ENCODE data around the gene MYG1. TPM values are rescaled to one million over a fixed set of nuclear protein-coding genes. Genes with fewer than 3 reads are reported as not detected.

Gene MYG1
- total RNA-seq, 1 donor from 2014 or later = 48.8 TPM

DNA sequence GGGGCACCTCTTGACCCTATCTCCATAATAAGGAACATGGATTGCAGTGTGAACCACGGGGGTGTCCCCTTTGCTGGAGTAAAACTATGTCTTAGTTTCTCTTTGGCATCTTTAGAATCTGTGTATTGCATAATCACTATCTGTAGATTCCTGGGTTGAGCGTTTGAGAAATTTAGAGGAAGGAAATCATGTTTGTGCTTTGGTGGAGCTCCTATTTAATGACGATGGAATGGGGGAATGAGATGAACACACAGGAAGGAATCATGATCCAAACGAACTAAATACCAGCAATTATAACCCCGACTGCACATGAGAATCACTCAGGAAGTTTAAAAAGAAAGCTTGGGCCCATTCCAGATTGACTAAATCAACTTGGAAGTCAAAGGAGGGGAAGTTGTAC lies 1.3 kb upstream of the MYG1 start:
- no peak for DNase-seq (ENCODE audit: low spot score)
- Histone ChIP-seq H3K9ac (no peak overlapping the region), H3K4me2 (no peak overlapping the region), H3K36me3 (peaks cover 4% of the 10 kb centered on the region), H3K79me2 (ENCODE audit: low read depth) (peaks cover 60% of the 10 kb centered on the region), H3K4me1 (peaks cover 19% of the 10 kb centered on the region), H3K27me3 (no peaks in the 10 kb centered on the region), H3K9me3 (ENCODE audit: low read depth) (no peaks in the 10 kb centered on the region), H3F3A (ENCODE audit: low read depth) (peaks cover 64% of the 10 kb centered on the region), H3K27ac (no peak overlapping the region), H3K4me3 (no peak overlapping the region), H2AFZ (replicated peaks) (no peak overlapping the region), H4K20me1 (ENCODE audit: low read depth) (peaks cover 3% of the 10 kb centered on the region)
- Mint-ChIP-seq H3K4me1 (peaks cover 51% of the 10 kb centered on the region), H3K4me3 (peak overlapping the region; percentile 73), H3K36me3 (peaks cover 30% of the 10 kb centered on the region), H3K9me3 (no peaks in the 10 kb centered on the region), H3K27ac (no peak overlapping the region), H3K27me3 (ENCODE audit: insufficient read depth, low read depth) (peaks cover 11% of the 10 kb centered on the region)
- TF ChIP-seq CTCF (IDR thresholded peaks at IDR 0.05) = no peak
- no peak for TF ChIP-seq EZH2phosphoT487 (IDR thresholded peaks at IDR 0.05)
- no peak for TF ChIP-seq EZH2 (IDR thresholded peaks at IDR 0.05)

DNA sequence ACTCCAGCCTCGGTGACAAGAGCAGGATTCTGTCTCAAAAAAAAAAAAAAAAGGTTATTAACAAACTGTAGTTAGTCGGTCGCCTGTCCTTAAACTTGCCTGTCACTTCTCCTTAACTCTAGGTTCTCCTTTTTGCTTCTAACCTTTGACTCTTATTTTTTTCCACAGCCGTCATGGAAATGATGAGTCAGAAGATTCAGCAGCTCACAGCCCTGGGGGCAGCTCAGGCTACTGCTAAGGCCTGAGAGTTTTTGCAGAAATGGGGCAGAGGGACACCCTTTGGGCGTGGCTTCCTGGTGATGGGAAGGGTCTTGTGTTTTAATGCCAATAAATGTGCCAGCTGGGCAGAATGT lies 418 bp upstream of the MYG1 start:
- Mint-ChIP-seq H3K36me3 (peaks cover 26% of the 10 kb centered on the region), H3K4me1 (peaks cover 50% of the 10 kb centered on the region), H3K27me3 (ENCODE audit: insufficient read depth, low read depth) (peaks cover 11% of the 10 kb centered on the region), H3K27ac (no peak overlapping the region), H3K4me3 (peak overlapping the region; percentile 99), H3K9me3 (no peaks in the 10 kb centered on the region)
- peaks cover 3% of the 10 kb centered on the region for H4K20me1 ChIP-seq (ENCODE audit: low read depth)
- no peak overlapping the region for H3K27ac ChIP-seq
- H3K9me3 ChIP-seq (ENCODE audit: low read depth) = no peaks in the 10 kb centered on the region
- H3K4me3 ChIP-seq = peak overlapping the region; percentile 85
- peaks cover 19% of the 10 kb centered on the region for H3K4me1 ChIP-seq
- no peak for TF ChIP-seq CTCF (IDR thresholded peaks at IDR 0.05)
- TF ChIP-seq EZH2 (IDR thresholded peaks at IDR 0.05) = no peak
- no peak for TF ChIP-seq EZH2phosphoT487 (IDR thresholded peaks at IDR 0.05)
- H3K9ac ChIP-seq = no peak overlapping the region
- peaks cover 55% of the 10 kb centered on the region for H3F3A ChIP-seq (ENCODE audit: low read depth)
- no peak overlapping the region for H2AFZ ChIP-seq (replicated peaks)
- peak overlapping the region; percentile 89 for H3K4me2 ChIP-seq
- H3K79me2 ChIP-seq (ENCODE audit: low read depth) = peaks cover 60% of the 10 kb centered on the region
- no peaks in the 10 kb centered on the region for H3K27me3 ChIP-seq
- peaks cover 4% of the 10 kb centered on the region for H3K36me3 ChIP-seq
- no peak for DNase-seq (ENCODE audit: low spot score)

DNA sequence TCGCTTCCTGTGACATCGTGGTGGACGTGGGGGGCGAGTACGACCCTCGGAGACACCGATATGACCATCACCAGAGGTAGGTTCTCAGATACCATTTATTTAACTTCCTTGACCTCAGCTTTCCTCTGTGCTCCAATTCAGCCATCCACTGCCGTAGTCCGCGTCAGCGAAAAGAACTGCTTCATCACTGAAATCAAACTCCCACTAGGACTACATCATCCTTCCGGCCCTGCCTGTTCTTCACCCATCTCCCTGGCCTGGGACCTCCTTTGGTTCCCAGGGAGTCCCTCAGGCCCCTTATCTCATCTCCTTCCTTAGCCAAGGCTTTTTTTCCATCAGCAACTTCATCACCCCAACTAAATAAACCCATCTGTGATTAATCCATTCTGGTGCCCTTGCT lies 692 bp downstream of the MYG1 start:
- Histone ChIP-seq H2AFZ (replicated peaks) (peak overlapping the region; percentile 75), H3K79me2 (ENCODE audit: low read depth) (peaks cover 60% of the 10 kb centered on the region), H3K4me3 (peak overlapping the region; percentile 85), H3F3A (ENCODE audit: low read depth) (peaks cover 44% of the 10 kb centered on the region), H3K27ac (no peak overlapping the region), H3K9me3 (ENCODE audit: low read depth) (no peaks in the 10 kb centered on the region), H3K4me1 (peaks cover 16% of the 10 kb centered on the region), H3K9ac (peak overlapping the region; percentile 70), H3K36me3 (peaks cover 4% of the 10 kb centered on the region), H4K20me1 (ENCODE audit: low read depth) (peaks cover 3% of the 10 kb centered on the region), H3K27me3 (no peaks in the 10 kb centered on the region), H3K4me2 (peak overlapping the region; percentile 89)
- Mint-ChIP-seq H3K9me3 (no peaks in the 10 kb centered on the region), H3K27ac (peak overlapping the region; percentile 3), H3K4me3 (peak overlapping the region; percentile 99), H3K27me3 (ENCODE audit: insufficient read depth, low read depth) (peaks cover 10% of the 10 kb centered on the region), H3K36me3 (peaks cover 22% of the 10 kb centered on the region), H3K4me1 (peaks cover 45% of the 10 kb centered on the region)
- no peak for DNase-seq (ENCODE audit: low spot score)
- TF ChIP-seq EZH2phosphoT487 (IDR thresholded peaks at IDR 0.05) (no peak), EZH2 (IDR thresholded peaks at IDR 0.05) (no peak), CTCF (IDR thresholded peaks at IDR 0.05) (no peak)

All from neural progenitor cell (in vitro differentiated cells).